Ecto neural progenitor cell (in vitro differentiated cells): ENCODE results near the gene AOAH.
A peak's percentile ranks its signal among the peaks of the same experiment; 100 is the strongest.
"Not testable (repeated sequence)": the region's sequence is repeated elsewhere in the genome, so short reads cannot be mapped to it uniquely, and the experiment has no call there.

ENCODE experiments used
- DNase-seq: peaks from one replicate; pipeline ENCODE4 v3.0.0-alpha.2; 2018; ENCODE audit warnings: low spot score

AOAH gene

DNA sequence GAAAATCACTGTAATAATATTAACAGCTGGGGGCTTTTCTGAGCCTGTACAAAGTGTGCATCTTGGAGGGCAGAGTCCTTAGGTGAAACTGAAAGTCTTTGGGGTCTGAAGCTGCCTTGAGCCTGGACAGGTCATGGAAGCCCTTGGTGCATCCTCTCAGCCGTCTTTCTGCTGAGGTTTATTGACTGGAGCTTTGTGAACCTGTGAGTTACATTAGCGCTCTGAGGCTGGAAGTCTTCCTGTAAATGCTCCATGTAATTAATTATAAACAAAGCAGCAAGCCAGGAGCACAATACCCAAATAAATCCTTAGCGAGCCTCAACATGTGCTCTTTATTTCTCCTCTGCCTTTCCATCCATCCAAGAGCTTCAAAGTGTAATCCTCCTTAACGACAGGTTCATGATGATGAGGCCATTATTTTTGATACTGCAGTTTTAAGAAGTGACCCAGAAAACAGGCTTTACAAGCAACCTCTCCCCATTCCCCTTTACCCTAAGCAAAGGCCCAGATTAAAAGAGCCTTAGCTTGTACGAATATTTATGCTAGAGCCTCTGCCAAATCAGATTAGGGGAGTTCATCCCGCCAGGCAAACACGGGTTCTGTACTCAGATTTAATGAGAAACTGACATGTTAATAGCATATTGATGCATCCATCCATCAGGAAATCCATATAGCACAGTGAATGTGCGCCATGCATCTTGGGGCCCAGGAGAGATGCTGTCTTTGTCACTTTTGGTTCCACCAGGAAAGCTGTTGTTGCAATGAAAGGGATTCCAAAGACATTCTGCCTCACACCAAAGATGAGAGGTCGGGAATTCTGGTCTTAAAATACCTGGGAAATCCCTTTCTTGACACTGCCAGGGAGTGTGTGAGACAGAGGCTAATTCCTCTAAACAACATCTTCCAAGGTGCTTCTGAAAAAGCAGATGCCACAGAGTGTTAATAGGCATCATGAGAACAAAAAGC lies 216.5 kb downstream of the AOAH start:
- no peak for DNase-seq

DNA sequence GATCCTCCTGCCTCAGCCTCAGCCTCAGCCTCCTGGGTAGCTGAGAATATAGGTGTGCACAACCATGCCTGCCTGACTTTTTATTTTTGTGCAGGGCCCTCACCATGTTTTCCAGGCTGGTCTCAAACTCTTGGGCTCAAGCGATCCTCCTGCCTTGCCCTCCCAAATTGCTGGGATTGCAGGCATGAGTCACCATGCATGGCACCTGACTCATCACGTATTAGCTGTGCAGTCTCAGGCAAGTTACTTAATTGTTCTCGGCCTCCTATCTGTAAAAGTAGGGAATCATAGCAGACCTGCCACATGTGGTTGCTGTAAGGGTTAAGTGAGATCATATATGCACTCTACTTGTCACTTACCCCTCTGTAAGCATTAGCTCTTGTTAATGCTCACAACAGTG lies 217.5 kb downstream of the AOAH start:
- DNase-seq = no peak

DNA sequence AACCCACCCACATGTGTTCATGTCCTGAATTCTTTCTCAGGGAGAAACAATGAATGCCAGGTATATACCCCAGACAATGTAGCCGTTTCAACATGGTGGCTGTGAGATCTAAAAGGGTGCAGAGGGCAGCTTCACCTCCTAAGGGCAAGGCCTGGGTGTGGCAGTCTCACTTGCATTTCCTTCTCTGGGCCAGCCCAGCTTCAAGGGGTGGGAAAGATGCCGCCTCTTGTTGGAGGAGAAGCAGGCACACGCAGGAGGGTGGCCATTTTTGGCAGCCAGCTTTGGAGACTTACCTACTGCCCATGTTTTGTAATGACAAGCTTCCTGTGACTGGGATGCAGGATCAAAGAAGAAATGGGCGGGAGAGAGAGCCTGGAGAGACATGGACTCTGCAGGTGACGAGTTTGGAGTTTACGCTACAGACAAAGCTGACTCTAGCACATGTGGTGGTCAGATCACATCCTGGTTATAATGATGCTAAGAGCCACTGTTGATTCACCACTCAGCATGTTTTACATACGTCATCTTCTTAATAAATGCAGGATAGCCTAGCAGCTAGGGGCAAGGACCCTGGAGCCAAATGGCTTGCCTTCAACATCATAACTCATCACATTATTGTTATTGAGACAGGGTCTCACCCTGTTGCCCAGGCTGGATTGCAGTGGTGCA lies 218.0 kb downstream of the AOAH start:
- DNase-seq = no peak

DNA sequence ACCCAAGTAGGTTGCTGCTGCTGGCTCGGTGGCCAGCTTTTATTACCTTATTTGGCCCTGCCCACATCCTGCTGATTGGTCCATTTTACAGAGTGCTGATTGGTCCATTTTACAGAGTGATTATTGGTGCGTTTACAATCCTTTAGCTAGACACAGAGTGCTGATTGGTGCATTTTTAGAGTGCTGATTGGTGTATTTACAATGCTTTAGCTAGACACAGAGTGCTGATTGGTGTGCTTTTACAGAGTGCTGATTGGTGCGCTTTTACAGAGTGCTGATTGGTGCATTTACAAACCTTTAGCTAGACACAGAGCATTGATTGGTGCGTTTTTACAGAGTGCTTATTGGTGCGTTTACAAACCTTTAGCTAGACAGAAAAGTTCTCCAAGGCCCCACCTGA lies 219.7 kb downstream of the AOAH start:
- DNase-seq = not testable (repeated sequence)

DNA sequence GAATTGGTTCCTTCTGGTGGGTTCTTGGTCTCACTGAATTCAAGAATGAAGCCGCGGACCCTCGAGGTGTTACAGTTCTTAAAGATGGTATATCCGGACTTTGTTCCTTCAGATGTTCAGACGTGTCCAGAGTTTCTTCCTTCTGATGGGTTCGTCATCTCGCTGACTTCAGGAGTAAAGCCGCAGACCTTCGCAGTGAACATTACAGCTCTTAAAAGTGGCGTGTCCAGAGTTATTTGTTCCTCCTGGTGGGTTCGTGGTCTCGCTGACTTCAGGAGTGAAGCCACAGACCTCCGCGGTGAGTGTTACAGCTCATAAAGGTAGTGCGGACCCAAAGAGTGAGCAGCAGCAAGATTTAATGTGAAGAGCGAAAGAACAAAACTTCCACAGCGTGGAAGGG lies 220.1 kb downstream of the AOAH start:
- DNase-seq = not testable (repeated sequence)

DNA sequence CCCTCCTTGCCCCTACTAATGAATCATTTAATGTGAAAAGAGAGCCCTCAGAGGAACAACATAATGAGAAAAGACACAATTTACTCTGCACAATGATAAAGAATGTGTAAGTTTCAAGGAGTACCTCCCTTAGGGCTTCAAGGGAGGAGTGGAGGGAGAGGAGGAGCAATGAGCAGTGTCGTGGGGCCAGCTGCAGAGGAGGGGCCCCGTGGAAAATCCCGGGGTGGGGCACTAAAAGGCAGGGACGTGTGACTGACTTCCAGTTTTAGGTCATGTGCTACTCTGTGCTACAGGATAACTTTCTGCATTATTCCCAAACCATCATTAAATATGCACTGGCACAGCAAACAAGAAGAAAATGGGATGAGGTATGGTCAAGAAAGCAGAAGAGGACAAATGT lies 226.5 kb downstream of the AOAH start:
- no peak for DNase-seq

DNA sequence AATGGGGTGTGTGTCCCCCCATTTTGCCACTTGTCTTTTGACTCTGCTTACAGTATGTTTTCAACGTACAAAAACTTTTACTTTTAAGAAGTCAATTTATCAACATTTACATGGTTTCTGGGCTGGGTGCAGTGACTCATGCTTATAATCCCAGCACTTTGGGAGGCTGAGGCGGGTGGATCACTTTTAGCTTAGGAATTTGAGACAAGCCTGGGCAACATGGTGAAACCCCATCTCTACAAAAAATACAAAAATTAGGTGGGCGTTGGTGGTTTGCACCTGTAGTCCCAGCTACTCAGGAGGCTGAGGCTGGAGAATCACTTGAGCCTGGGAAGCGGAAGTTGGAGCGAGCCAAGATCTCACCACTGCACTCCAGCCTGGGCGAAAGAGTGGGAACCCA lies 227.1 kb downstream of the AOAH start:
- not testable (repeated sequence) for DNase-seq

DNA sequence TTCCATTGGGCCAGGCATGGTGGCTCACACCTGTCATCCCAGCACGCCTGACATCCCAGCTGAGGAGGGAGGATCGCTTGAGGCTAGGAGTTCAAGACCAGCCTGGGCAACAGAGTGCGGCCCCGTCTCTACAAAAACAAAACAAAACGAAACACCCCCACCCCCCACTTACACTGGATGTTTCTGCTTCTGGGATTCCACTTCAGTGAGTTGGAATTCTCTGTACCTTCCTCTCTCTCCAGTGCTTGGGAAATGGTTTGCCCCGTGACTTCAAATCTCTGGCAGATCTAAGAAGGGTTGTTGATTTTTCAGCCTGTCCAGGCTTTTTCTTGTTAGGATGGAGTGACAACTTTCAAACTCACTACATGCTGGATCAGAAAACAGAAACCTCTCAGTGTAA lies 227.7 kb downstream of the AOAH start:
- DNase-seq = no peak

DNA sequence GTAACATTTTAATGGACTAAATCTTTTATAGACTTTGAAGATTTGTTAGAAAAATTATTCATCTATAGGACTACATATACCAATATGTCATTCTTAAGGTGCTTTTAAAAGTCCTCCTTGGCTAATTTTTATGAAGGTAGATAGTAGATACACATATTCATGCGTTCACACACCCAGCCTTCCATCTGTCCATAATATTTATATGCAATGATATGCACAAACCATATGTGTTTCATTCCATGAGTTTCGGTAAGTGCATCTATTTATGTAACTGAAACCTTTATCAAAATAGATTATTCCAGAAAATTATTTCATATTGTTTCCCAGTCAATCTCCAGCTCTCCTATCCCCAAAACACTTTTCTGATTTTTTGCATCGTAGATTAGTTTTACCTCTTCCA lies 233.0 kb downstream of the AOAH start:
- DNase-seq = no peak

DNA sequence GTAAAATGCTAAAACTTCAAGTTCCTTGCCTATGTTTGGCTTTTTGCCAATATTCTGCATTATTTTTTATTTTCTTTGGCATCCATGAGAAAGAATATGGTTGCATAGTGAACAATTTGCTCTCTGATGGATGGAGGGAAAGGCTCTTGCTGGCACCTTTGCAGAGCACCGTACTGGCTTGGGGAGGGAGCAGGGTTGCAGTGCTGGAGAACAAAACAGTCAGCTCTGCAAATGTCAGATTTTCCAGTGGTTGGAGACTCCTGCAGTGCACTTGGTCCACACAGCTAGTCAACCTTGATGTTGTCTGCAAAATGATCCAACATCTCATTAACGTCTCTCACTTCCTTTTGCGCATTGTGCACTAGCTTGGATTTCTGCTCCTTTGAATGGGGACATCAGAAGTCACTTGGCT lies 233.9 kb downstream of the AOAH start:
- DNase-seq = no peak

DNA sequence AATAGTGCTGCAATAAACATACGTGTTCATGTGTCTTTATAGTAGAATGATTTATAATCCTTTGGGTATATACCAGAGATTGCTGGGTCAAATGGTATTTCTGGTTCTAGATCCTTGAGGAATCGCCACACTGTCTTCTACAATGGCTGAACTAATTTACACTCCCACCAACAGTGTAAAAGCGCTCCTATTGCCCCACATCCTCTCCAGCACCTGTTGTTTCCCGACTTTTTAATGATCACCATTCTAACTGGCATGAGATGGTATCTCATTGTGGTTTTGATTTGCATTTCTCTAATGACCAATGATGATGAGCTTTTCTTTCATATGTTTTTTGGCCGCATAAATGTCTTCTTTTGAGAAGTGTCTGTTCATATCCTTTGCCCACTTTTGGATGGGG lies 235.6 kb downstream of the AOAH start:
- not testable (repeated sequence) for DNase-seq

DNA sequence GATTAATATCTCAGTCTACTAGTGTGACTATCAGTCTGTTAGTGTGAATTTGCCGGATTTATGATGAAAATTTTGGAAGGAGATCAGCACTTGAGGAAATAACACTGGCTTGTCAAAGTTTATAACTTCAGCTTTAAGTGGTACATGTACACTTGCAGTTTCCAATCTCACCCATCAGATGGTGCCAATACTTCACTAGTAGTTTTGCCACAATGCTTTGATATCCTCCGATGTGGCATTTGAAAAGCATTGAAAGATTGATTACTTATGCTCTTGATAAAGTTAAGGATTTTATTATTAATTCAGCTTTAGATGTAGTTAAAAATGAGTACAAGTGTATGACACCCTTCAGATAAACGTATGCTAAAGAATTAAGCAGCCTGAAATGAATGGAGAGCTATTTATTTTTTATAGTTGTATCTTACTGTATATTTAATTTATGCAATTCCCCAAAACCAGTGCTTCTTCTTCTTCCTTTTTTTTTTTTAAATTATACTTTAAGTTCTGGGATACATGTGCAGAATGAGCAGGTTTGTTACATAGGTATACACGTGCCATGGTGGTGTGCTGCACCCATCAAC lies 236.4 kb downstream of the AOAH start:
- DNase-seq = no peak

DNA sequence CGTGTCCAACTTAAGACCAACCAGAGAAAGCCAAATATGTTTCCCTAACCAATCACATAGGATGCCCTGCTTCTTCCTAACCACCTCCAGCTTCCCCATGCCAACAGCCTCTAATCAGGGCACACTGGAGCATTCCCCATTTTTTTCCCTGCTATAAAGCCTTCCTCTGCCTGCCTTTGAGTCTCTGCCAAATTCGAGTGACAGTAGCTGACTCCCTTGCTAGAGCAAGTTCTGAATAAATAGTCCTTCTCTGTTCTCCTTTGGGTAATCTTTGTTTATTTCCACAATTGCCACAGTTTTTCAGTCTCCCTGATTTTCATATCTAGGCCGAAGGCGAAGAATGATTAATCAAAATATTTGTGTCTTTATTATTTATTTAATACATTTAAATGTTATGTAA lies 238.0 kb downstream of the AOAH start:
- DNase-seq = no peak

DNA sequence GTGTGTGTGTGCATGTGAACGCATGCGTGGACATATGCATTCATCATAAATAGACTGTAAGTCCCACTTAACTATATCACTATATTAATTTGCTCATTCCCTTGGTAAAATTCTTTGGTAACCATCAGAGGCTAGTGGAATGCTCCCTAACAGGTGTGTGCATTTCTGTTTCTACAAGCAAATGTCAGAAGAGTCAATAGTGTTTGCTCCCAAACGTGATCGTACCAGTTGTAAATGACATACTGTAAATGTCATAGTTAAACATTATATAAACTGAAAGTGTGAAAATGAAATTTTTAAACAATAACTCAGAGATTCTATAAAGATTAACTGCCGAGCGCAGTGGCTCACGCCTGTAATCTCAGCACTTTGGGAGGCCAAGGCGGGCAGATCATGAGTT lies 240.0 kb downstream of the AOAH start:
- DNase-seq = no peak

DNA sequence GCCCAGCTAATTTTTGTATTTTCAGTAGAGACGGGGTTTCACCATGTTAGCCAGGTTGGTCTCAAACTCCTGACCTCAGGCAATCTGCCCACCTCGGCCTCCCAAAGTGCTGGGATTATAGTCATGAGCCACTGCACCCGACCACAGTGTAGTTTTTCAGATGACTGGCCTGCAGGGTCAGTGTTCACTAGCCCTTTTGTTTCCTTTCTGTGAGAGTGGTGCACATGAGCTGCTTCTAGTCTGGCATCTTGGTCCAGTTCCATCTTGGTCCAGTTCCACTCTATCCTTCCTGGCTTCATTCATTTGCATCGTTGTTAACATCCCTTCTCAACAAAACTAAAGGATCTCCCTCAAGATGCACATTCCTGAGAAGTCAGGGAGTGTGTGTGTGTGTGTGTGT lies 240.4 kb downstream of the AOAH start:
- not testable (repeated sequence) for DNase-seq

DNA sequence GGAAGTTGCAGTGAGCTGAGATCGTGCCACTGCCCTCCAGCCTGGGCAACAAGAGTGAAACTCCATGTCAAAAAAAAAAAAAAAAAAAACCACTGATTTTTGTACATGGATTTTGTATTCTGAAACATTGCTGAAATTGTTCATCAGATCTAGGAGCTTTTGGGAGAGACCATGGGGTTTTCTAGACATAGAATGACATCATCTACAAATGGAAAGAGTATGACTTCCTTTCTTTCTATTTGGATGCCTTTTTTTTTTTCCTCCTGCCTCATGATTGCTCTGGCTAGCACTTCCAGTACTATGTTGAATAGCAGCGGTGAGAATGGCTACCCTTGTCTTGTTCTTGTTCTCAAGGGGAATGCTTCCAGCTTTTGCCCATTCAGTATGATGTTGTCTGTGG lies 245.5 kb downstream of the AOAH start:
- DNase-seq = no peak

DNA sequence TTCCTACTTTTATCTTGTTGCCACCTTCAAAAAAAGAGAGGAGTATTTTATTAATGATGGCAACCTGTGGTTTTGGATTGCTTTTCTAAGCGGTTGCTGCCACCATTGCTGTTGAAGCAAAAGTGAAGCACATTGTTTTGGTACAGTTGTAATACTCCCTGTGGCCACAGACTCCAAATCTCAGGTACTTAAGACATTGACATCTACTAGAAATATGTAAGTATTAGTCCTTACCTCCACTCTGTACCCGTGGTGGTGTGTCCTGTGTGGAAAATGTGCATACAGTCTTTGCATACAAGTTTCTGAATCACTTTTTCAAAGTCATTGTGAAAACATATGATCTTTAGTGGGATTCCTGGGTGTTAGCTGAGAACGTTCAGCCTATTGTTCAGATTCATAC lies 248.9 kb downstream of the AOAH start:
- no peak for DNase-seq

DNA sequence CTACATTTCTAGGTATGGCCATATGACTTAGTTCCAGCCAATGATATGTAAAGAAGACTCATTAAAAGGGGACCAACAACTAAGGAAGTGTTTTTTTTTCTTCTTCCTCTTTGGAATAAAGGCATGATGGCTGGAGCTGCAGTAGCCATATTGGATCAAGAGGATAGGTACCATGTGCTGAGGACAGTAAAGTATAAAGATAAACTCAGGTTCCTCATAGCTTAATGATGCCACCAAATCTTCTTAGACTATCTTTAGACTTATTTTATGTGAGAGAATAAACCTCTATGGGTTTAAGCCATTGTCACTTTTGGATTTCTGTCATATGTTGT lies 249.3 kb downstream of the AOAH start:
- no peak for DNase-seq

DNA sequence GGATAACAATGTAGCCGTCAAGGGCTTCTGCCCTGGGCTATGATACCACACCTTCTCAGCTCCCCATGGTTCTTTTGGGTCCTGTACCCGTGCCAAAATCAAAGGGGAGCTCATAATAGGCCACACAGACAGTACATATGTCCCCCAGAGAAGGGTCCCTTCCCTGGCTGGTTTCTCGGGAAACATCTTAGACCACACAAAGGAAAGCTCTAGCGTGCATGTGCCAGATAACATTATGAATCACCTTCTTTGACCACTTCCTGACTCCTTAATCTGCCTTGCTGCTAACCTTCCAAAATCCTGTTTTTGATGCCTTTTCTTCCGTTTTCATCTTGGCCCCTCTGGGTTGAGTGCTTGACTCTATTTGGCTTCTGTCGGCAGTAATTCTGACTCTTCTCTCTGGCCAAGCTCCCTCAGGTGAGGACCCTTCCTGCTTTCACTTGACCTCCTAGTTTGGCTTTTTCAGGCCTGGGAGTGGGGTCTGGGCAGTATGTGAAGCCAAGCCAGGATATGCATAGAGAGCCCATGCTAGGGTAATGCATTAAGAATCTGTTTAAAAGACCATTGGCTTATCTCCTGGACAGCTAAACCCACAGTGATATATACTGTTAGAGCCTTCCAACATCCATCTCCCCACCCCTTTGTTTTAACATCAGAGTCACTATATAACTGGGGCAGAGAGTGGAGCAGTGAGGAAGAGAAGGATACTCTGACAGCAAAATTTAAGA lies 249.8 kb downstream of the AOAH start:
- DNase-seq = no peak

DNA sequence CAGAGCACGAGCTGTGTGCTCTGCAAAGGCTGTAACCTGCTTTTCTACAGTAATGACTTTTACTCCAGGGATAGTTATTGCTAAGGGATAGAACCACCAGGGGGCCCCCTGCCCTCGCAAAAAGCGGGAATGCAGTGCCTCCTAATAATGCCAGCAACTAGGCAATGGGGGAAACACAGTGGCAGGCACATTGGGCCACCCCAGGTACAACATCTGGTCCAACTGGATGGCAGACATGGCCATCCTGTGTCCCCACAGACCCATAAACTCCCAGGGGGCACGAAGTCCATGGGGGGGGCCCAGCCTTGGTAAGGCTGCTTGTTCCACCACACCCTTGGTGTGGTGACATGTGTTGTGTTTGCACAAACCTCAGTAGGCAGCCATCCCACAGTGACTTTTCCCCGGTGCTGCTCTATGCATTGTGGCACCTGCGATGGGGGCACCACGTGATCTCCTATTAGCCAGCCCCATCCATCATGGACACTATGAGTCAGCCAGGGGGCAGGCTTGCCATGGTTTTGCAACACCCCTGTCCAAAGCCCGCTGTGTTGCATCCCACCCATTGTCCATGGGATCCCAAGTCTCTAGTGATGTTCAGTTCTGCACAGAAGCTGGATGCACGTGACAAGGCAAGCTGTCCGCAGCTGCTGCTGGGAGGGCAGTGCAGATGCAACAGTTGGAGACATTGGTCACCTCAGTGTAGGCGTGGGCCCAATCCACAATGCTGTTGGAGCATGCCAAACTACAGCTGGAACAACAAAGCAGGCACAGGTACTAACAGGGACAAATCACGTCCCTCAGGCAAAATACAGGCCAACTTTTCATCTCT lies 250.6 kb downstream of the AOAH start:
- DNase-seq = peak; percentile 72

DNA sequence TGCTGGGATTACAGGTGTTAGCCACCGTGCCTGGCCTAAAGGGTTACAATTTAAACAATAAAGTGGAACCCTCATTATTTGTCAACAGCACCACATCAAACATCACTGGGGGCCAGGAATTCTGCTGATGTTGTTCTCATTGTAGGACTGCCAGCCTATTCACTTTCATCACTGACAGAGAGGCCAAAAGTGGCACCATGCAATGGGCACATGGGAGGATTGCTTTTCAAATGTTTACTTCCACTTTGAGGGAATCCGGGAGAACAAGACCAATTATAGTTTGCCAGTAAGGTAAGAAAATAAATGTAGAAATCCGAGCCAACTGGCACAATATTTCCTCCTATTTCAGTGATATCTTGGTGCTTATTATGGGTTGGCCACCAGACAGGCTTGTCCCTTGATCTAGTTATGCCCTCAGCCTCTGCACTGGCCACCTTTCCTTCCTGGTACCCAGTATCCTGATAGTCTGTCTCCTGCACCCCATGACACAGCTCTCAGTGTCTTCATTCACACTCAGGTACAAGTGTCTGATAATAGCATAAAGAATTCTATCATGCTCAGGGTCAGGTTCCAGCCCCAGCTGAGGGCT lies 252.1 kb downstream of the AOAH start:
- no peak for DNase-seq
